Suprapubic skin (tissue), 4 donors: ENCODE measurements around the gene ROBO1.

Experiments
- CTCF ChIP-seq, 2 donors: fragments of 200-600 bp in 1 of 2; fragments of 450-650 bp in 1 of 2; sonication (generic) in 1 of 2; IDR thresholded peaks; one replicate each; pipeline ENCODE4 v1.5.1; 2016 to 2019; ENCODE audit warnings: antibody characterized with exemption in 2 of 2, mild to moderate bottlenecking in 1 of 2, moderate library complexity in 1 of 2
- POLR2A ChIP-seq, 2 donors: fragments of 450-650 bp; IDR thresholded peaks; one replicate each; pipeline ENCODE4 v1.6.1; 2017; ENCODE audit warnings: antibody characterized with exemption in 2 of 2, mild to moderate bottlenecking in 2 of 2, moderate library complexity in 2 of 2
- POLR2AphosphoS5 ChIP-seq, 3 donors: sonication (generic); formaldehyde crosslinking; IDR thresholded peaks; one replicate each; pipeline ENCODE4 v1.6.1; 2017; ENCODE audit warnings: antibody characterized with exemption in 3 of 3

GRCh38 chr3:79140708-79141107 lies 627.1 kb downstream of the ROBO1 start:
- no peak for TF ChIP-seq CTCF (IDR thresholded peaks at IDR 0.05)
- TF ChIP-seq POLR2A (IDR thresholded peaks at IDR 0.05): no peak
- TF ChIP-seq POLR2AphosphoS5 (IDR thresholded peaks at IDR 0.05): no peak
